Measurements from ENCODE around the gene KRTAP5-1.
A peak's percentile ranks its signal among the peaks of the same experiment; 100 is the strongest.

KRTAP5-1 gene

GRCh38 chr11:1567721-1568100 is 17.4 kb downstream of the KRTAP5-1 start:
- H4K91ac ChIP-seq (ENCODE audit: low read depth, low read length, poor library complexity) = no peak overlapping the region
- H2AFZ ChIP-seq (ENCODE audit: low read length) = no peak overlapping the region
- peaks cover 3 to 60% (median 15%) of the 10 kb centered on the region in 3 experiments for H3K27me3 ChIP-seq (ENCODE audit: control insufficient read depth in 3 of 3, insufficient read depth in 3 of 3, low read depth in 1 of 3, low read length in 3 of 3)
- peaks cover 21 to 28% of the 10 kb centered on the region in 2 donors for H3K4me1 ChIP-seq (ENCODE audit: control insufficient read depth in 2 of 2, insufficient read depth in 1 of 2, low read depth in 1 of 2, low read length in 2 of 2)
- H2BK15ac ChIP-seq (ENCODE audit: low read length) = no peak overlapping the region
- H3K4ac ChIP-seq (ENCODE audit: low read length) = no peak overlapping the region
- H2AK5ac ChIP-seq (ENCODE audit: low read depth, low read length) = peak overlapping the region; percentile 76
- H3K23ac ChIP-seq (ENCODE audit: low read depth, low read length, poor library complexity) = no peak overlapping the region
- H2BK12ac ChIP-seq (ENCODE audit: low read length) = no peak overlapping the region
- H3K4me3 ChIP-seq (ENCODE audit: low read length in 2 of 2) = no peak overlapping the region
- no peak for DNase-seq (ENCODE audit: low spot score)
- no peak overlapping the region for H3K27ac ChIP-seq (replicated peaks; ENCODE audit: low read length)
- peaks cover 7% of the 10 kb centered on the region for H3K79me1 ChIP-seq (ENCODE audit: low read depth, low read length)
- H3K18ac ChIP-seq (ENCODE audit: low read length) = peak overlapping the region; percentile 35
- H3K4me2 ChIP-seq (ENCODE audit: insufficient read depth, low read length, poor library complexity, severe bottlenecking) = no peak overlapping the region
- H3K9ac ChIP-seq (ENCODE audit: low read depth, low read length, poor library complexity) = no peak overlapping the region
- no peak overlapping the region for H2BK120ac ChIP-seq (ENCODE audit: low read depth, low read length)
- H4K8ac ChIP-seq (ENCODE audit: low read depth, low read length) = no peak overlapping the region
- no CpG with 5 or more reads among the region's 7 CpGs for WGBS, 2 donors (ENCODE audit: extremely low coverage in 2 of 2, insufficient read length in 2 of 2, insufficient replicate concordance in 1 of 2)
- peaks cover 0 to 3% of the 10 kb centered on the region in 2 donors for H3K9me3 ChIP-seq (replicated peaks in 1 of 2; ENCODE audit: control insufficient read depth in 2 of 2, insufficient read depth in 1 of 2, low read depth in 1 of 2, low read length in 2 of 2)
- H3K36me3 ChIP-seq (replicated peaks in 1 of 2; ENCODE audit: control insufficient read depth in 2 of 2, insufficient read depth in 2 of 2, low read length in 2 of 2) = peaks cover 0 to 3% of the 10 kb centered on the region in 2 donors
- peak overlapping the region; percentile 89 for H3K14ac ChIP-seq (ENCODE audit: low read length)
- peak overlapping the region; percentile 11 for H2BK5ac ChIP-seq (ENCODE audit: low read length)

- no CpG with 5 or more reads among the region's 13 CpGs for WGBS, 2 donors (ENCODE audit: extremely low coverage in 2 of 2, insufficient read length in 2 of 2, insufficient replicate concordance in 1 of 2)
- peak overlapping the region; percentile 66 for H3K4ac ChIP-seq (ENCODE audit: low read length)
- H3K79me1 ChIP-seq (ENCODE audit: low read depth, low read length) = peaks cover 7% of the 10 kb centered on the region
- H3K9me3 ChIP-seq (replicated peaks in 1 of 2; ENCODE audit: control insufficient read depth in 2 of 2, insufficient read depth in 1 of 2, low read depth in 1 of 2, low read length in 2 of 2) = peaks cover 0 to 3% of the 10 kb centered on the region in 2 donors
- H3K9ac ChIP-seq (ENCODE audit: low read depth, low read length, poor library complexity) = peak overlapping the region; percentile 21
- peaks cover 21 to 28% of the 10 kb centered on the region in 2 donors for H3K4me1 ChIP-seq (ENCODE audit: control insufficient read depth in 2 of 2, insufficient read depth in 1 of 2, low read depth in 1 of 2, low read length in 2 of 2)
- H3K27ac ChIP-seq (replicated peaks; ENCODE audit: low read length) = no peak overlapping the region
- no peak overlapping the region for H3K4me3 ChIP-seq (ENCODE audit: low read length in 2 of 2)
- H2AK5ac ChIP-seq (ENCODE audit: low read depth, low read length) = peak overlapping the region; percentile 81
- no peak overlapping the region for H4K8ac ChIP-seq (ENCODE audit: low read depth, low read length)
- peak overlapping the region; percentile 27 for H2BK15ac ChIP-seq (ENCODE audit: low read length)
- peaks cover 0 to 60% (median 12%) of the 10 kb centered on the region in 3 experiments for H3K27me3 ChIP-seq (ENCODE audit: control insufficient read depth in 3 of 3, insufficient read depth in 3 of 3, low read depth in 1 of 3, low read length in 3 of 3)
- H4K91ac ChIP-seq (ENCODE audit: low read depth, low read length, poor library complexity) = no peak overlapping the region
- H2BK120ac ChIP-seq (ENCODE audit: low read depth, low read length) = no peak overlapping the region
- H2BK5ac ChIP-seq (ENCODE audit: low read length) = peak overlapping the region; percentile 24
- DNase-seq (ENCODE audit: low spot score) = no peak
- peak overlapping the region; percentile 48 for H3K18ac ChIP-seq (ENCODE audit: low read length)
- H3K14ac ChIP-seq (ENCODE audit: low read length) = peak overlapping the region; percentile 89
- no peak overlapping the region for H2BK12ac ChIP-seq (ENCODE audit: low read length)
- H3K23ac ChIP-seq (ENCODE audit: low read depth, low read length, poor library complexity) = peak overlapping the region; percentile 73
- H3K36me3 ChIP-seq (replicated peaks in 1 of 2; ENCODE audit: control insufficient read depth in 2 of 2, insufficient read depth in 2 of 2, low read length in 2 of 2) = peaks cover 0 to 6% of the 10 kb centered on the region in 2 donors
- no peak overlapping the region for H2AFZ ChIP-seq (ENCODE audit: low read length)
- H3K4me2 ChIP-seq (ENCODE audit: insufficient read depth, low read length, poor library complexity, severe bottlenecking) = no peak overlapping the region
These were observed 17.9 kb downstream of the KRTAP5-1 start for GRCh38 chr11:1567052-1567720.

- peak overlapping the region; percentile 73 for H3K23ac ChIP-seq (ENCODE audit: low read depth, low read length, poor library complexity)
- no peak overlapping the region for H2BK120ac ChIP-seq (ENCODE audit: low read depth, low read length)
- no peak overlapping the region for H2BK12ac ChIP-seq (ENCODE audit: low read length)
- peaks cover 0 to 60% (median 11%) of the 10 kb centered on the region in 3 experiments for H3K27me3 ChIP-seq (ENCODE audit: control insufficient read depth in 3 of 3, insufficient read depth in 3 of 3, low read depth in 1 of 3, low read length in 3 of 3)
- WGBS, 2 donors (ENCODE audit: extremely low coverage in 2 of 2, insufficient read length in 2 of 2, insufficient replicate concordance in 1 of 2) = no CpG with 5 or more reads among the region's 20 CpGs
- no peak overlapping the region for H3K14ac ChIP-seq (ENCODE audit: low read length)
- peaks cover 21 to 28% of the 10 kb centered on the region in 2 donors for H3K4me1 ChIP-seq (ENCODE audit: control insufficient read depth in 2 of 2, insufficient read depth in 1 of 2, low read depth in 1 of 2, low read length in 2 of 2)
- no peak overlapping the region for H3K4me2 ChIP-seq (ENCODE audit: insufficient read depth, low read length, poor library complexity, severe bottlenecking)
- H4K8ac ChIP-seq (ENCODE audit: low read depth, low read length) = no peak overlapping the region
- peaks cover 0 to 7% of the 10 kb centered on the region in 2 donors for H3K36me3 ChIP-seq (replicated peaks in 1 of 2; ENCODE audit: control insufficient read depth in 2 of 2, insufficient read depth in 2 of 2, low read length in 2 of 2)
- H3K4ac ChIP-seq (ENCODE audit: low read length) = no peak overlapping the region
- peak overlapping the region; percentile 21 for H3K9ac ChIP-seq (ENCODE audit: low read depth, low read length, poor library complexity)
- H4K91ac ChIP-seq (ENCODE audit: low read depth, low read length, poor library complexity) = no peak overlapping the region
- peaks cover 7% of the 10 kb centered on the region for H3K79me1 ChIP-seq (ENCODE audit: low read depth, low read length)
- no peak overlapping the region for H3K4me3 ChIP-seq (ENCODE audit: low read length in 2 of 2)
- peak overlapping the region; percentile 66 for H3K18ac ChIP-seq (ENCODE audit: low read length)
- DNase-seq (ENCODE audit: low spot score) = no peak
- H3K9me3 ChIP-seq (replicated peaks in 1 of 2; ENCODE audit: control insufficient read depth in 2 of 2, insufficient read depth in 1 of 2, low read depth in 1 of 2, low read length in 2 of 2) = peaks cover 0 to 3% of the 10 kb centered on the region in 2 donors
- peak overlapping the region; percentile 81 for H2AK5ac ChIP-seq (ENCODE audit: low read depth, low read length)
- H2AFZ ChIP-seq (ENCODE audit: low read length) = no peak overlapping the region
- H2BK15ac ChIP-seq (ENCODE audit: low read length) = no peak overlapping the region
- no peak overlapping the region for H3K27ac ChIP-seq (replicated peaks; ENCODE audit: low read length)
- H2BK5ac ChIP-seq (ENCODE audit: low read length) = peak overlapping the region; percentile 24
These were observed 18.6 kb downstream of the KRTAP5-1 start for GRCh38 chr11:1566381-1567051.

- Histone ChIP-seq H4K91ac (ENCODE audit: low read depth, low read length, poor library complexity) (no peak overlapping the region), H4K8ac (ENCODE audit: low read depth, low read length) (no peak overlapping the region), H3K36me3 (replicated peaks in 1 of 2; ENCODE audit: control insufficient read depth in 2 of 2, insufficient read depth in 2 of 2, low read length in 2 of 2) (peaks cover 0 to 7% of the 10 kb centered on the region in 2 donors), H3K27ac (replicated peaks; ENCODE audit: low read length) (no peak overlapping the region), H2BK120ac (ENCODE audit: low read depth, low read length) (no peak overlapping the region), H3K79me1 (ENCODE audit: low read depth, low read length) (peaks cover 5% of the 10 kb centered on the region), H2AFZ (ENCODE audit: low read length) (no peak overlapping the region), H2BK12ac (ENCODE audit: low read length) (no peak overlapping the region), H2BK15ac (ENCODE audit: low read length) (no peak overlapping the region), H3K4me3 (ENCODE audit: low read length in 2 of 2) (no peak overlapping the region), H3K4ac (ENCODE audit: low read length) (no peak overlapping the region), H2BK5ac (ENCODE audit: low read length) (no peak overlapping the region), H3K18ac (ENCODE audit: low read length) (peak overlapping the region; percentile 3), H3K14ac (ENCODE audit: low read length) (no peak overlapping the region), H3K9ac (ENCODE audit: low read depth, low read length, poor library complexity) (no peak overlapping the region), H3K23ac (ENCODE audit: low read depth, low read length, poor library complexity) (no peak overlapping the region), H3K9me3 (replicated peaks in 1 of 2; ENCODE audit: control insufficient read depth in 2 of 2, insufficient read depth in 1 of 2, low read depth in 1 of 2, low read length in 2 of 2) (peaks cover 0 to 3% of the 10 kb centered on the region in 2 donors), H3K4me2 (ENCODE audit: insufficient read depth, low read length, poor library complexity, severe bottlenecking) (no peak overlapping the region), H2AK5ac (ENCODE audit: low read depth, low read length) (peak overlapping the region; percentile 90), H3K4me1 (ENCODE audit: control insufficient read depth in 2 of 2, insufficient read depth in 1 of 2, low read depth in 1 of 2, low read length in 2 of 2) (peaks cover 19 to 27% of the 10 kb centered on the region in 2 donors), H3K27me3 (ENCODE audit: control insufficient read depth in 3 of 3, insufficient read depth in 3 of 3, low read depth in 1 of 3, low read length in 3 of 3) (peaks cover 0 to 56% (median 7%) of the 10 kb centered on the region in 3 experiments)
- WGBS, 2 donors (ENCODE audit: extremely low coverage in 2 of 2, insufficient read length in 2 of 2, insufficient replicate concordance in 1 of 2) = no CpG with 5 or more reads among the region's 5 CpGs
- DNase-seq (ENCODE audit: low spot score) = no peak
These were observed 19.2 kb downstream of the KRTAP5-1 start for GRCh38 chr11:1565904-1566247.

Measured in neuronal stem cell (in vitro differentiated cells).